Measurements from ENCODE around the gene BUB1B.

Gene BUB1B

DNA sequence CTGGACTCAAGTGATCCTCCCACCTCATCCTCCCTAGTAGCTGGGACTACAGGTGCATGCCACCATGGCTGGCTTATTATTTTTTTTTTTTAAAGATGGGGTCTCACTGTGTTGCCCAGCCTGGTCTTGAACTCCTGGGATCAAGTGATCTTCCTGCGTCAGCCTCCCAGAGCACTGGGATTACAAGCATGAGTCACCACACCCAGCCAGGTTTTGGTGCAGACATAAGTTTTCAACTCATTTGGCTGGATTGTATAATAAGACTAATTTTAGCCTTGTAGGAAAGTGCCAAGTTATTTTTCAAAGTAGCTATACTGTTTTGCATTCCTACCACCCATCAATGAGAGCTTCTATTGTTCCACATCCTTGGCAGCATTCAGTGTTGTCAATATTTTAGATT is 32.1 kb downstream of the BUB1B start:
- DNase-seq = no peak

DNA sequence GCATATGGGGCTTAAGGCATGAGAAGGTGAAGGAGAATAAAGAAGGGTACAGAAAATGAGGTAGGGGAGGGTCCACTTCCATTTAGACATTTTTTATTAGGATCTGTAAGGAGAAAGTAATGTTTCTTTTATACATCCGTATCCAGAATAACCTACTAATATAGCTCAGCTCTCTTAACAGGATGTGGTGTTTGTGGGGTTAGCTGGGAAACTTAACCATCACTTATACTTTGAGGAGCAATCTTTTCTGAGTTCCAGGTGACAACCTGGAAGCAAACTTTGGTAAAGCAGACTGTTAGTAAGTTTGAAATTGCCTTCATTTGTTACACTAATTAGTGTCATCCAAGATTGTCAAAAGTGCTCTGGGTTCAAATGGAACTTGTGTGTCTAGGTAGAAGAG is 36.6 kb downstream of the BUB1B start:
- no peak for DNase-seq

DNA sequence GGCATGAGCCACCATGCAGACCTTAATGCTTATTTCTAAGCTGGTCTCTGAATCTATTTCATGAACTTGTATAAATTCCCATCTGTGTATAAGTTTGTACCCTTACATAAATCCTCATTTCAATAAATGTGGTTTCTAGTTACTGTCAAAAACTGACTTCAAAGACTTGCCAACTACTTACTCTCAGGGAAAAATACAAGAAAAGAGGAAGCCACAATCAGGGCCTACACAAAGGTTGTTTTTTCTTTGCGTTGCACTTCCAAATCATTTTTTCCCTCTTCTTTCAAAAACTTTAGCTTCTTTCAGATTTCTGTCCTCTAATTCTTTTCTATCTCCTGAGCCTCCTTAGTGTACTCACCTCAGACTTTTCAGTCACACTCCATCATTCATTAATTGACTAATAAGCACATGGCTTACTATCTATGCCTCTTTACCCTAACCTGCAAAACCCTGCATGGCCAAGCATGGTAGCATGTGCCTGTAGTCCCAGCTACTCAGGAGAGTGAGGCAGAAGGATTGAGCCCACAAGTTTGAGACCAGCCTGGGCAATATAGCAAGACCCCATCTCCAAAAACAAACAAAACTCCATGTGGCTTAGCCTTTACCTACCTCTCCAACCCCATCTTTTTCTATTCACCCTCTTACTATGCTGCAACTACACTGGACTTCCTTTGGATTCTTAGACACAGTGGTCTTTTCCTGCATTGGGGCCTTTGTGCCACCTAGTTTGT is 37.7 kb downstream of the BUB1B start:
- DNase-seq = peak; percentile 16

DNA sequence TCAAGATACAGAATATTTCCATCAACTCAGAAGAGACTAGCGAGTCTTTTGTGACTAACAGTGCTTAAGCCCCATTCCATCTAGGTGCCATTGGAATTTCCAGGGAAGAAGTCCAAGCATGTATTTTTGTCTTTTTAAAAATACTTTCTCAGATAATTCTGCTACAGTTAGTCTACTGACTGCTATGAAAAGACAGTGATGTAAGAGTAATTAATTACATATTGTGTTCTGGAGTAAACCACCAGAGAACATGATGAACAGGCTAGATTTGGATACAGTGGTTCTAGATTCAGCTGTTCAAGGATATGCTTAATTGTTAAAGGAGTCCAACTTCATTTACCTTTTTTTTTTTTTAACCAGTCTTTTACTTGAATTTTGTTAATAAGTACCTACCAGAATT is 43.2 kb downstream of the BUB1B start:
- DNase-seq = no peak

- peak; percentile 92 for DNase-seq
These were observed 56.4 kb downstream of the BUB1B start for GRCh38 chr15:40217166-40217824.

GRCh38 chr15:40219801-40220200 is 58.9 kb downstream of the BUB1B start:
- DNase-seq = no peak

DNA sequence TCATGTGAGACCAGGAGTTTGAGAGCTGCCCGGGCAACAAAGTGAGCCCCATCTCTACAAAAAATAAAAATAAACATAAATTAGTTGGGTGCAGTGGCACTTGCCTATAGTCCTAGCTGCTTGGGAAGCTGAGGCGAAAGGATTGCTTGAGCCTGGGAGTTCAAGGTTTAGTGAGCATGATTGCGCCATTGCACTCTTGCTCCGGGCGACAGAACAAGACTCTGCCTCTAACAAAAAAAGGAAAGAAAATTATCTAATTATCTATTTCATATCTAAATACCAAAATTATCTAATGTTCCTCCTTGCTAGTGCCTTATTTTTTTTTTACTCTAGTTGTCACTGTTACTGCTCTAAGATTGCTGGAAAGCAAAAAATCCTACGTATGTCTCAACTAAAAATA is 61.3 kb downstream of the BUB1B start:
- DNase-seq = no peak

DNA sequence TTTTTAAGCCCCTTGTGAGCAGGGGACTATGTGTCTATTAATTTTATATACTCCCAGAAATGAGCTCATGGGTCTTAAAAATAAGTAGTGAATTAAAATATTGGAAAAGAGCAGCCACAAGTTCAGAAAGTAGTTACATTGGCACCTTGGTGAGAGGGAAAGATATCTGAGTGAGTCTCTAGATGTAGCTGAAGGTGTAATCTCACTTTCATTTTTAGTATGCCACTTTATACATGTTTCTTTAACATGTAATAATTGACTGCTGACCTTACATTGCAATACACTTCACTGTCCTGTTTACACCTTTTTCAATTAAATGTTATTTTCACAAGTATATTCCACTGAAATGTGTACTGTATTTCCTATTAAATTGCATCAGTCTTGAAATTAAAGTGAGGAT is 65.9 kb downstream of the BUB1B start:
- DNase-seq = no peak

DNA sequence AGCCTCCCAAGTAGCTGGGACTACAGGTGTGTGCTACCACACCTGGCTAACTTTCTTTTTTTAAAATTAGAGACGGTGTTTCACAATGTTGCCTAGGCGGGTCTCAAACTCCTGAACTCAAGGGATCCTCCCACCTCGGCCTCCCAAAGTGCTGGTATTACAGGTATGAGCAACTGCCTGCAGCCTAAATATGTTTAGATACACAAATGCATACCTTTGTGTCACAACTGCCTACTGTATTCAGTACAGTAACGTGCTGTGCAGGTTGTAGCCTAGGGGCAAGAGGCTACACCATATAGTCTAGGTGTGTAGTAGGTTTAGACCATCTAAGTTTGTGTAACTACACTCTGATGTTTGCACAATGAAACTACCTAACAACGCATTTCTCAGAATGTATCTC is 68.4 kb downstream of the BUB1B start:
- no peak for DNase-seq

DNA sequence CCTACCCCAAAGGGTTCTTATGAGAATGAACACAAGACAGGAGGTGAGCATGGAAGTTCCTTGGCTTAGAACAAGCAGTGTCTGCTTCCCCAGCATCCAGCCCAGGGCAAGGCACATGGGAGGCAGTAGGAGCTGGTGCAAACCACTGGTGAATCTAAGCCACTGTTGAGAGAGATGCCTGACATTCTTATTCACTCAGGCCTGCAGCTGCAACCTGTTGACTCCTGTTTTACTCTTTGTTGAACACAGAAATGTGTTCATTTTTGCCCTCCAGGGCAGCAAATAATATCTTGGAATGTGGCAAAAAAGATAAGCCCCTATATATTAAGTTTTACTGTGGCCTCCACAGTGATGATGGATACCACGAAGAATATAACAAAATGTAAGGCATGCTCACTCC is 69.1 kb downstream of the BUB1B start:
- DNase-seq = no peak

- DNase-seq = peak; percentile 32
These were observed 71.8 kb downstream of the BUB1B start for GRCh38 chr15:40232625-40233070.

GRCh38 chr15:40233727-40234577 is 73.1 kb downstream of the BUB1B start:
- no peak for DNase-seq

- DNase-seq = no peak
These were observed 73.9 kb downstream of the BUB1B start for GRCh38 chr15:40234783-40235182.

GRCh38 chr15:40235201-40235885 is 74.5 kb downstream of the BUB1B start:
- DNase-seq = peak; percentile 62

- peak; percentile 74 for DNase-seq
These were observed 77.9 kb downstream of the BUB1B start, which contains the start of gene PAK6 for GRCh38 chr15:40238532-40239403. PAK6 (plus strand) TSS chr15:40239063; CDS start chr15:40264786, 25,723 bp downstream.

- DNase-seq = no peak
These were observed 78.5 kb downstream of the BUB1B start for GRCh38 chr15:40239404-40239692.

GRCh38 chr15:40239693-40240618 is 79.1 kb downstream of the BUB1B start:
- no peak for DNase-seq

GRCh38 chr15:40240619-40241221 is 79.9 kb downstream of the BUB1B start:
- DNase-seq = no peak

GRCh38 chr15:40241269-40242212 is 80.7 kb downstream of the BUB1B start:
- DNase-seq = no peak
